H1 (cell line): Measurements from ENCODE around the gene CDPF1. TPM values are rescaled to one million over a fixed set of nuclear protein-coding genes. Genes with fewer than 3 reads are reported as not detected.

Experiments used
- CTCF ChIA-PET: fragments of 300-600 bp; sonication (Branson Sonifier 250); formaldehyde crosslinking; loops from one replicate; lab custom pipeline; 2021; ENCODE audit not compliant: partially characterized antibody; lab: Charles Lee
- POLR2A ChIA-PET: fragments of 300-600 bp; sonication (Branson Sonifier 250); formaldehyde crosslinking; loops from one replicate; lab custom pipeline; 2021; ENCODE audit warnings: inconsistent platforms; ENCODE audit not compliant: partially characterized antibody; lab: Charles Lee
- DNase-seq, 2 experiments: peaks; one replicate each; pipeline versions ENCODE4 v3.0.0 to v3.0.0-alpha.2; 2010 to 2022; ENCODE audit warnings: low spot score in 2 of 2, low read depth in 1 of 2, mixed read lengths in 1 of 2
- FAIRE-seq: peaks from 2 replicates; lab custom pipeline; 2011; peaks lifted over from hg19 to GRCh38; lab: Jason Lieb, UNC
- H2AFZ ChIP-seq: 2 replicates; pipeline ENCODE4 v1.8.1; 2012; ENCODE audit warnings: low read length, inconsistent platforms
- H2AK5ac ChIP-seq: 2 replicates; pipeline ENCODE4 v1.6.1; 2013; ENCODE audit warnings: low read depth, low read length
- H2BK120ac ChIP-seq: replicated peaks from 2 replicates; pipeline ENCODE3; 2013; ENCODE audit warnings: low read depth, low read length, inconsistent platforms
- H2BK12ac ChIP-seq: 2 replicates; pipeline ENCODE4 v1.6.1; 2013; ENCODE audit warnings: low read depth, low read length
- H2BK15ac ChIP-seq: 2 replicates; pipeline ENCODE4 v1.6.1; 2013; ENCODE audit warnings: low read length
- H2BK20ac ChIP-seq: 2 replicates; pipeline ENCODE4 v1.6.1; 2013; ENCODE audit warnings: low read length
- H2BK5ac ChIP-seq: 2 replicates; pipeline ENCODE4 v1.6.1; 2013; ENCODE audit warnings: low read depth, low read length
- H3K14ac ChIP-seq: 2 replicates; pipeline ENCODE4 v1.6.1; 2013; ENCODE audit warnings: inconsistent platforms; ENCODE audit not compliant: insufficient read length
- H3K18ac ChIP-seq: 2 replicates; pipeline ENCODE4 v1.6.1; 2013; ENCODE audit warnings: low read length; ENCODE audit errors: extremely low read depth
- H3K23ac ChIP-seq: 2 replicates; pipeline ENCODE4 v1.6.1; 2013; ENCODE audit warnings: inconsistent platforms; ENCODE audit not compliant: insufficient read length
- H3K23me2 ChIP-seq: 2 replicates; pipeline ENCODE4 v1.6.1; 2013; ENCODE audit warnings: low read depth, low read length
- H3K27ac ChIP-seq: 2 replicates; pipeline ENCODE4 v1.6.1; 2011; ENCODE audit warnings: low read depth, low read length, inconsistent platforms
- H3K27me3 ChIP-seq, 4 experiments: replicated peaks in 1 of 4; 1 replicate in 1 of 4; 2 replicates in 3 of 4; pipeline versions ENCODE4 v1.6.1 to v1.8.1; 2011 to 2013; ENCODE audit warnings: low read length in 3 of 4, mild to moderate bottlenecking in 3 of 4, inconsistent platforms in 2 of 4, mixed read lengths in 2 of 4, moderate library complexity in 1 of 4; ENCODE audit not compliant: control insufficient read depth in 3 of 4, insufficient read depth in 3 of 4; ENCODE audit errors: extremely low read depth in 1 of 4
- H3K36me3 ChIP-seq, 4 experiments: 2 replicates each; pipeline versions ENCODE4 v1.6.1 to v1.8.1; 2011 to 2013; ENCODE audit warnings: mild to moderate bottlenecking in 4 of 4, low read length in 3 of 4, moderate library complexity in 2 of 4, control low read depth in 1 of 4, inconsistent platforms in 1 of 4; ENCODE audit not compliant: insufficient read depth in 4 of 4, control insufficient read depth in 2 of 4
- H3K4ac ChIP-seq: replicated peaks from 2 replicates; pipeline ENCODE3; 2013; ENCODE audit warnings: low read length, low read depth, mixed read lengths, inconsistent platforms; ENCODE audit not compliant: insufficient read length
- H3K4me1 ChIP-seq, 4 experiments: replicated peaks in 1 of 4; 1 replicate in 1 of 4; 2 replicates in 3 of 4; pipeline versions ENCODE4 v1.6.1 to v1.8.1; 2011 to 2013; ENCODE audit warnings: low read length in 3 of 4, inconsistent platforms in 2 of 4, mixed read lengths in 1 of 4; ENCODE audit not compliant: insufficient read depth in 4 of 4, control insufficient read depth in 3 of 4
- H3K4me2 ChIP-seq, 2 experiments: 2 replicates each; pipeline versions ENCODE4 v1.6.1 to v1.8.1; 2011 to 2013; ENCODE audit warnings: low read depth in 2 of 2, low read length in 2 of 2, control low read depth in 1 of 2, inconsistent platforms in 1 of 2, mild to moderate bottlenecking in 1 of 2; ENCODE audit not compliant: insufficient read depth in 1 of 2
- H3K4me3 ChIP-seq, 4 experiments: fragments of 200-600, 300-600 bp in 1 of 4; sonication (generic), shearing (Covaris generic), sonication (Bioruptor Twin) in 1 of 4; 2 replicates each; pipeline versions ENCODE4 v1.5.1 to v1.8.1; 2011 to 2016; ENCODE audit warnings: low read length in 4 of 4, low read depth in 3 of 4, control low read depth in 2 of 4, inconsistent platforms in 2 of 4, mild to moderate bottlenecking in 2 of 4, mixed read lengths in 1 of 4, moderate library complexity in 1 of 4; ENCODE audit not compliant: insufficient read depth in 2 of 4; ENCODE audit errors: extremely low read depth in 1 of 4
- H3K56ac ChIP-seq: replicated peaks from 2 replicates; pipeline ENCODE3; 2013; ENCODE audit warnings: low read depth, mild to moderate bottlenecking, mixed read lengths, low read length, inconsistent platforms; ENCODE audit not compliant: insufficient read length
- H3K79me1 ChIP-seq: 2 replicates; pipeline ENCODE4 v1.6.1; 2013; ENCODE audit warnings: low read depth, low read length, control low read depth
- H3K79me2 ChIP-seq, 2 experiments: 2 replicates each; pipeline versions ENCODE4 v1.6.1 to v1.8.1; 2012 to 2013; ENCODE audit warnings: low read length in 2 of 2, mild to moderate bottlenecking in 2 of 2, inconsistent platforms in 1 of 2; ENCODE audit not compliant: insufficient read depth in 2 of 2, control insufficient read depth in 1 of 2
- H3K9ac ChIP-seq, 4 experiments: replicated peaks in 1 of 4; 1 replicate in 1 of 4; 2 replicates in 3 of 4; pipeline versions ENCODE4 v1.6.1 to v1.8.1; 2011 to 2013; ENCODE audit warnings: low read depth in 3 of 4, low read length in 3 of 4, control low read depth in 2 of 4, mild to moderate bottlenecking in 2 of 4, moderate library complexity in 2 of 4, inconsistent platforms in 1 of 4; ENCODE audit errors: extremely low read depth in 1 of 4
- H3K9me3 ChIP-seq, 2 experiments: 2 replicates each; pipeline versions ENCODE4 v1.6.1 to v1.8.1; 2012 to 2013; ENCODE audit warnings: mild to moderate bottlenecking in 2 of 2, moderate library complexity in 2 of 2, control low read depth in 1 of 2, inconsistent platforms in 1 of 2, low read depth in 1 of 2, low read length in 1 of 2, mixed read lengths in 1 of 2; ENCODE audit not compliant: insufficient read depth in 2 of 2
- H4K20me1 ChIP-seq, 2 experiments: replicated peaks in 1 of 2; 2 replicates each; pipeline versions ENCODE3 to v1.8.1; 2011 to 2013; ENCODE audit warnings: inconsistent platforms in 2 of 2, low read length in 2 of 2, mild to moderate bottlenecking in 1 of 2; ENCODE audit not compliant: insufficient read depth in 2 of 2, control insufficient read depth in 1 of 2
- H4K5ac ChIP-seq: 2 replicates; pipeline ENCODE4 v1.6.1; 2013; ENCODE audit warnings: low read length, low read depth, mixed read lengths, inconsistent platforms; ENCODE audit not compliant: insufficient read length
- H4K8ac ChIP-seq: 2 replicates; pipeline ENCODE4 v1.8.0; 2013; ENCODE audit warnings: mild to moderate bottlenecking, moderate library complexity, low read length, inconsistent platforms; ENCODE audit not compliant: insufficient read depth; ENCODE audit errors: extremely low read depth
- H4K91ac ChIP-seq: replicated peaks from 2 replicates; pipeline ENCODE3; 2013; ENCODE audit warnings: low read length, mixed read lengths, inconsistent platforms; ENCODE audit not compliant: insufficient read length
- CREB1 ChIP-seq: IDR thresholded peaks from 2 replicates; pipeline ENCODE4 v1.6.1; 2012; ENCODE audit warnings: inconsistent platforms
- EP300 ChIP-seq, 2 experiments: IDR thresholded peaks; 1 replicate in 1 of 2; 2 replicates in 1 of 2; pipeline ENCODE4 v1.6.1; 2011 to 2012; ENCODE audit warnings: low read depth in 2 of 2, low read length in 2 of 2, mild to moderate bottlenecking in 2 of 2, borderline replicate concordance in 1 of 2, inconsistent platforms in 1 of 2, moderate library complexity in 1 of 2
- HDAC6 ChIP-seq: IDR thresholded peaks from one replicate; pipeline ENCODE4 v1.7.1; 2012; ENCODE audit warnings: low read depth, mild to moderate bottlenecking, inconsistent platforms, low read length, moderate library complexity
- JUN ChIP-seq: IDR thresholded peaks from 2 replicates; pipeline ENCODE4 v1.6.1; 2011; ENCODE audit warnings: low read depth, mild to moderate bottlenecking, improper control_type of control experiment, low read length
- RNF2 ChIP-seq: fragments of 200-900, 300-1000 bp; sonication (generic); IDR thresholded peaks from 2 replicates; pipeline ENCODE4 v1.7.1; 2016; ENCODE audit warnings: borderline replicate concordance, low read depth, mild to moderate bottlenecking, antibody characterized with exemption, low read length; ENCODE audit not compliant: poor library complexity, severe bottlenecking; ENCODE audit errors: missing control alignments
- WGBS, 2 experiments: shearing (Covaris generic) in 1 of 2; methylation state at CpG; one replicate each; pipeline versions ENCODE4 v1.1.6 to v1.1.7; 2013 to 2015; ENCODE audit warnings: low lambda C conversion rate in 2 of 2, mixed read lengths in 2 of 2, inconsistent platforms in 1 of 2, low coverage in 1 of 2, missing lambda C conversion rate in 1 of 2; ENCODE audit not compliant: insufficient replicate concordance in 2 of 2, insufficient coverage in 1 of 2, insufficient read length in 1 of 2; ENCODE audit errors: extremely low coverage in 1 of 2, missing lambda C conversion rate in 1 of 2; 5-methylcytosine and 5-hydroxymethylcytosine counted together
- polyA plus RNA-seq, 7 experiments: library from polyadenylated mRNA; depleted of rRNA in 3 of 7; stranded (reverse) in 5 of 7; unstranded in 2 of 7; fragments of >200 nt in 5 of 7; fragments of 200-250 nt in 2 of 7; gene quantifications; 1 replicate in 5 of 7; 2 replicates in 1 of 7; 4 replicates in 1 of 7; pipeline versions ENCODE4 v1.2.1 to v1.2.3, GENCODE V29; 2011 to 2013; ENCODE audit warnings: missing spikeins in 2 of 7, mixed read lengths in 2 of 7
- total RNA-seq: library from RNA; stranded (reverse); fragmentation: NEBNext Ultra II Directional; extraction: Animal tissue kit (Norgen Biotek cat#: 25700); gene quantifications from 2 replicates; pipeline ENCODE4 v1.2.1, GENCODE V29; 2021

Gene CDPF1
- total and polyA plus RNA-seq, 2 of the 8 experiments (the other 6 are each of a cell fraction or from before 2014, with no cell fraction given), result 9.7 to 13.7 TPM

- H3K56ac ChIP-seq, result no peak overlapping the region
- H3K18ac ChIP-seq, result no peak overlapping the region
- H3K27me3 ChIP-seq, result no peaks in the 10 kb centered on the region; a peak in 1 of 7 replicates
- no peak overlapping the region for H3K27ac ChIP-seq
- H3K23me2 ChIP-seq, result no peaks in the 10 kb centered on the region
- H3K4me1 ChIP-seq, result no peaks in the 10 kb centered on the region
- H4K5ac ChIP-seq, result no peak overlapping the region
- 100% methylated on average over 2 of the region's 2 CpGs; no CpG with 5 or more reads in 1 of the 2 experiments for WGBS, 2 experiments
- H2BK20ac ChIP-seq, result no peak overlapping the region
- H4K8ac ChIP-seq, result peak overlapping the region; percentile 65
- no peak overlapping the region for H2AK5ac ChIP-seq
- no peak overlapping the region for H2BK12ac ChIP-seq
- no peak for TF ChIP-seq EP300 (IDR thresholded peaks at IDR 0.05; ENCODE audit: borderline replicate concordance in 1 of 2, low read depth in 2 of 2, low read length in 2 of 2)
- no peak for TF ChIP-seq RNF2
- no peak for TF ChIP-seq CREB1
- TF ChIP-seq HDAC6, result no peak
- TF ChIP-seq JUN, result no peak
- TF ChIP-seq, all 59 proteins: peak for 0
- Histone ChIP-seq H3K23ac (no peak overlapping the region), H4K20me1 (no peaks in the 10 kb centered on the region), H3K79me2 (no peaks in the 10 kb centered on the region), H3K14ac (no peak overlapping the region), H2BK120ac (no peak overlapping the region), H3K4ac (no peak overlapping the region), H2BK15ac (no peak overlapping the region), H3K9ac (no peak overlapping the region), H3K79me1 (no peaks in the 10 kb centered on the region), H3K36me3 (peaks cover 0 to 3% (median 0%) of the 10 kb centered on the region in 4 experiments; a peak in 1 of 8 replicates), H2BK5ac (no peak overlapping the region; the same call in 1 of the 2 replicates), H4K91ac (no peak overlapping the region), H3K9me3 (no peaks in the 10 kb centered on the region), H3K4me2 (no peak overlapping the region), H3K4me3 (no peak overlapping the region), H2AFZ (no peak overlapping the region)
- POLR2A ChIA-PET, result no interaction called here
- FAIRE-seq (no peak), DNase-seq (no peak)
- CTCF ChIA-PET, result interaction anchor here (1.4 kb wide), 1 partner anchor 161 kb away, joined by 3 read pairs; no protein-coding TSS in a partner anchor
Observed at GRCh38 chr22:46240073-46240472, 10.0 kb downstream of the CDPF1 start.
